Thymus (tissue), 11 donors: ENCODE measurements around the gene CTRB1. TPM values are rescaled to one million over a fixed set of nuclear protein-coding genes. Genes with fewer than 3 reads are reported as not detected.
"Not testable (repeated sequence)": the region's sequence is repeated elsewhere in the genome, so short reads cannot be mapped to it uniquely, and the experiment has no call there.

ENCODE experiments used
- DNase-seq, 9 donors: peaks; one replicate each; pipeline ENCODE4 v3.0.0-alpha.2; 2013; ENCODE audit warnings: low spot score in 9 of 9, low read depth in 6 of 9, missing footprints in 1 of 9
- H3K27ac ChIP-seq, 2 donors: one replicate each; pipeline ENCODE4 v1.5.1; 2013; ENCODE audit warnings: control low read depth in 1 of 2, low read depth in 1 of 2, low read length in 1 of 2, mild to moderate bottlenecking in 1 of 2, moderate library complexity in 1 of 2
- H3K27me3 ChIP-seq, 2 donors: one replicate each; pipeline ENCODE4 v1.5.1; 2013; ENCODE audit warnings: low read length in 1 of 2; ENCODE audit not compliant: control insufficient read depth in 2 of 2, insufficient read depth in 1 of 2
- H3K36me3 ChIP-seq, 2 donors: one replicate each; pipeline ENCODE4 v1.5.1; 2013; ENCODE audit warnings: low read length in 1 of 2, mild to moderate bottlenecking in 1 of 2, moderate library complexity in 1 of 2; ENCODE audit not compliant: control insufficient read depth in 2 of 2, insufficient read depth in 2 of 2
- H3K4me1 ChIP-seq, 2 donors: one replicate each; pipeline ENCODE4 v1.5.1; 2013; ENCODE audit warnings: low read length in 2 of 2; ENCODE audit not compliant: control insufficient read depth in 2 of 2, insufficient read depth in 2 of 2
- H3K4me3 ChIP-seq, 2 donors: one replicate each; pipeline ENCODE4 v1.5.1; 2013; ENCODE audit warnings: low read length in 2 of 2, control low read depth in 1 of 2, mild to moderate bottlenecking in 1 of 2
- H3K9me3 ChIP-seq, 2 donors: one replicate each; pipeline ENCODE4 v1.5.1; 2013; ENCODE audit warnings: low read length in 1 of 2, mild to moderate bottlenecking in 1 of 2; ENCODE audit not compliant: control insufficient read depth in 2 of 2, insufficient read depth in 1 of 2
- WGBS: extraction: QIAGEN DNeasy Blood & Tissue Kit; methylation state at CpG from one replicate; pipeline ENCODE4 v1.1.7; 2013; 5-methylcytosine and 5-hydroxymethylcytosine counted together
- polyA plus RNA-seq: library from polyadenylated mRNA; stranded (reverse); fragments of 200-250 nt; gene quantifications from one replicate; pipeline ENCODE4 v1.2.3, GENCODE V29; 2013
- total RNA-seq: library from RNA; stranded (reverse); fragments of 120-200 nt; gene quantifications from one replicate; pipeline ENCODE4 v1.2.4, GENCODE V29; 2013
- donor health status: healthy.

Gene CTRB1
- total and polyA plus RNA-seq, 2 donors = 0.14 to 0.78 TPM

- WGBS = 96% methylated on average over 28 of the region's 28 CpGs
- no peak overlapping the region for H3K27ac ChIP-seq
- DNase-seq = no peak
- no peaks in the 10 kb centered on the region for H3K9me3 ChIP-seq
- H3K4me1 ChIP-seq = peaks cover 0 to 6% of the 10 kb centered on the region in 2 donors
- no peak overlapping the region for H3K4me3 ChIP-seq
- no peaks in the 10 kb centered on the region for H3K36me3 ChIP-seq
- peaks cover 0 to 4% of the 10 kb centered on the region in 2 donors for H3K27me3 ChIP-seq
These were observed 18.1 kb downstream of the CTRB1 start for GRCh38 chr16:75236736-75237397.

- H3K36me3 ChIP-seq = no peaks in the 10 kb centered on the region
- no peak overlapping the region for H3K4me3 ChIP-seq
- WGBS = 94% methylated on average over 18 of the region's 18 CpGs
- H3K27me3 ChIP-seq = peaks cover 0 to 4% of the 10 kb centered on the region in 2 donors
- H3K4me1 ChIP-seq = peaks cover 0 to 6% of the 10 kb centered on the region in 2 donors
- H3K9me3 ChIP-seq = no peaks in the 10 kb centered on the region
- no peak for DNase-seq
- H3K27ac ChIP-seq = no peak overlapping the region
These were observed 18.8 kb downstream of the CTRB1 start for GRCh38 chr16:75237398-75238131.

- Histone ChIP-seq H3K9me3 (no peaks in the 10 kb centered on the region), H3K36me3 (no peaks in the 10 kb centered on the region), H3K27ac (no peak overlapping the region), H3K27me3 (peaks cover 0 to 4% of the 10 kb centered on the region in 2 donors), H3K4me3 (no peak overlapping the region), H3K4me1 (peaks cover 0 to 6% of the 10 kb centered on the region in 2 donors)
- 79% methylated on average over 25 of the region's 25 CpGs for WGBS
- DNase-seq = no peak
These were observed 19.5 kb downstream of the CTRB1 start for GRCh38 chr16:75238132-75238852.

GRCh38 chr16:75238853-75239541 is 20.2 kb downstream of the CTRB1 start:
- 86% methylated on average over 16 of the region's 16 CpGs for WGBS
- Histone ChIP-seq H3K4me1 (peaks cover 0 to 6% of the 10 kb centered on the region in 2 donors), H3K36me3 (no peaks in the 10 kb centered on the region), H3K9me3 (no peaks in the 10 kb centered on the region), H3K27me3 (peaks cover 0 to 4% of the 10 kb centered on the region in 2 donors), H3K4me3 (no peak overlapping the region), H3K27ac (no peak overlapping the region)
- DNase-seq = no peak

- 97% methylated on average over 19 of the region's 19 CpGs for WGBS
- Histone ChIP-seq H3K27me3 (peaks cover 0 to 8% of the 10 kb centered on the region in 2 donors), H3K27ac (no peak overlapping the region), H3K9me3 (no peaks in the 10 kb centered on the region), H3K36me3 (no peaks in the 10 kb centered on the region), H3K4me3 (no peak overlapping the region), H3K4me1 (peaks cover 0 to 9% of the 10 kb centered on the region in 2 donors)
- no peak for DNase-seq
These were observed 20.8 kb downstream of the CTRB1 start for GRCh38 chr16:75239542-75240122.

GRCh38 chr16:75240633-75241032 is 21.8 kb downstream of the CTRB1 start:
- not testable (repeated sequence) for H3K4me3 ChIP-seq, DNase-seq, H3K36me3 ChIP-seq, H3K9me3 ChIP-seq, H3K27ac ChIP-seq
- Histone ChIP-seq H3K27me3 (peaks cover 0 to 16% of the 10 kb centered on the region in 2 donors), H3K4me1 (peaks cover 0 to 16% of the 10 kb centered on the region in 2 donors)
- 93% methylated on average over 7 of the region's 7 CpGs for WGBS

GRCh38 chr16:75241412-75241811 is 22.6 kb downstream of the CTRB1 start:
- peaks cover 0 to 22% of the 10 kb centered on the region in 2 donors for H3K27me3 ChIP-seq
- WGBS = 81% methylated on average over 8 of the region's 8 CpGs
- H3K9me3 ChIP-seq = no peaks in the 10 kb centered on the region
- peaks cover 0 to 17% of the 10 kb centered on the region in 2 donors for H3K4me1 ChIP-seq
- no peak for DNase-seq
- no peak overlapping the region for H3K4me3 ChIP-seq
- H3K27ac ChIP-seq = no peak overlapping the region
- H3K36me3 ChIP-seq = no peaks in the 10 kb centered on the region

GRCh38 chr16:75241955-75242354 is 23.2 kb downstream of the CTRB1 start:
- 96% methylated on average over 13 of the region's 13 CpGs for WGBS
- H3K36me3 ChIP-seq = no peaks in the 10 kb centered on the region
- DNase-seq = no peak
- no peaks in the 10 kb centered on the region for H3K9me3 ChIP-seq
- H3K27ac ChIP-seq = no peak overlapping the region
- no peak overlapping the region for H3K4me3 ChIP-seq
- H3K27me3 ChIP-seq = peaks cover 2 to 28% of the 10 kb centered on the region in 2 donors
- H3K4me1 ChIP-seq = peaks cover 0 to 17% of the 10 kb centered on the region in 2 donors
